GM19468 (cell line): ENCODE measurements around the gene FBXL16.
"Not testable (repeated sequence)": the region's sequence is repeated elsewhere in the genome, so short reads cannot be mapped to it uniquely, and the experiment has no call there.

Experiments
- ATAC-seq: cut with Tn5 transposase; IDR thresholded peaks from one replicate; pipeline ENCODE4 v1.9.1; 2021; ENCODE audit warnings: mild to moderate bottlenecking, moderate library complexity, moderate number of reproducible peaks; ENCODE audit not compliant: unreplicated experiment; ENCODE audit errors: extremely low read depth

The FBXL16 gene

GRCh38 chr16:724188-725040 lies 18.8 kb upstream of the FBXL16 start:
- ATAC-seq: no peak

- ATAC-seq: no peak
Measured at GRCh38 chr16:723695-724094, 18.1 kb upstream of the FBXL16 start.

GRCh38 chr16:722835-723633 lies 17.4 kb upstream of the FBXL16 start:
- no peak for ATAC-seq

GRCh38 chr16:721765-722540 lies 16.4 kb upstream of the FBXL16 start:
- no peak for ATAC-seq

GRCh38 chr16:720990-721764 lies 15.6 kb upstream of the FBXL16 start, which contains the start of gene ANTKMT:
Gene ANTKMT (plus strand): TSS chr16:721146. CDS start chr16:721275, 129 bp downstream.
- peak; percentile 57 for ATAC-seq

- no peak for ATAC-seq
Measured at GRCh38 chr16:720447-720989, 14.9 kb upstream of the FBXL16 start.

GRCh38 chr16:719815-720446 lies 14.3 kb upstream of the FBXL16 start:
- no peak for ATAC-seq

- no peak for ATAC-seq
Measured at GRCh38 chr16:718922-719321, 13.3 kb upstream of the FBXL16 start.

GRCh38 chr16:718389-718788 lies 12.8 kb upstream of the FBXL16 start:
- ATAC-seq: no peak

- ATAC-seq: no peak
Measured at GRCh38 chr16:717450-718245, 12.0 kb upstream of the FBXL16 start.

GRCh38 chr16:716768-717325 lies 11.2 kb upstream of the FBXL16 start:
- no peak for ATAC-seq

- ATAC-seq: no peak
Measured at GRCh38 chr16:716200-716568, 10.6 kb upstream of the FBXL16 start.

- no peak for ATAC-seq
Measured at GRCh38 chr16:715477-716199, 10.0 kb upstream of the FBXL16 start.

- ATAC-seq: no peak
Measured at GRCh38 chr16:714558-715476, 9.2 kb upstream of the FBXL16 start, which contains the start of gene METRN. Gene METRN (plus strand): TSS chr16:715118. CDS start chr16:715290, 172 bp downstream.

- ATAC-seq: no peak
Measured at GRCh38 chr16:714079-714478, 8.5 kb upstream of the FBXL16 start.

GRCh38 chr16:712740-713250 lies 7.2 kb upstream of the FBXL16 start:
- ATAC-seq: not testable (repeated sequence)
